ENCODE data around the gene ARHGEF10L.

ARHGEF10L gene

GRCh38 chr1:17606826-17607440, 67.4 kb downstream of the ARHGEF10L start:
- no peaks in the 10 kb centered on the region for H3K36me3 ChIP-seq (ENCODE audit: insufficient read depth, low read length)
- no peak overlapping the region for H3K4me2 ChIP-seq (ENCODE audit: insufficient read depth, low read length)
- H3K79me2 ChIP-seq (ENCODE audit: insufficient read depth, low read length) = no peaks in the 10 kb centered on the region
- no peak overlapping the region for H3K9ac ChIP-seq (ENCODE audit: low read depth, low read length)
- no peaks in the 10 kb centered on the region for H3K4me1 ChIP-seq (ENCODE audit: insufficient read depth, low read length)
- H3K27me3 ChIP-seq (ENCODE audit: insufficient read depth, low read length, poor library complexity) = peaks cover 7% of the 10 kb centered on the region
- TF ChIP-seq CTCF (IDR thresholded peaks at IDR 0.05; ENCODE audit: borderline replicate concordance, extremely low read depth, low read length, poor library complexity, severe bottlenecking) = peak; percentile 88
- TF ChIP-seq EZH2 (IDR thresholded peaks at IDR 0.05; ENCODE audit: borderline replicate concordance, low read depth, low read length, severe bottlenecking) = no peak
- no peak overlapping the region for H3K4me3 ChIP-seq (ENCODE audit: low read depth in 1 of 2, low read length in 2 of 2)
- H2AFZ ChIP-seq (ENCODE audit: low read depth, low read length) = no peak overlapping the region
- H4K20me1 ChIP-seq (ENCODE audit: insufficient read depth, low read length) = peaks cover 5% of the 10 kb centered on the region
- H3K27ac ChIP-seq (ENCODE audit: low read length) = no peak overlapping the region
- H3K9me3 ChIP-seq (ENCODE audit: insufficient read depth, low read length, severe bottlenecking) = no peaks in the 10 kb centered on the region
- ATAC-seq (ENCODE audit: insufficient read depth, low read depth) (no peak; the same call in 2 of the 3 replicates), DNase-seq (peak; percentile 54)

- ATAC-seq (ENCODE audit: insufficient read depth, low read depth) (no peak), DNase-seq (no peak)
- Histone ChIP-seq H3K36me3 (ENCODE audit: insufficient read depth, low read length) (no peaks in the 10 kb centered on the region), H3K9ac (ENCODE audit: low read depth, low read length) (no peak overlapping the region), H3K27ac (ENCODE audit: low read length) (no peak overlapping the region), H4K20me1 (ENCODE audit: insufficient read depth, low read length) (peaks cover 5% of the 10 kb centered on the region), H3K9me3 (ENCODE audit: insufficient read depth, low read length, severe bottlenecking) (no peaks in the 10 kb centered on the region), H3K4me2 (ENCODE audit: insufficient read depth, low read length) (no peak overlapping the region), H3K27me3 (ENCODE audit: insufficient read depth, low read length, poor library complexity) (peaks cover 7% of the 10 kb centered on the region), H3K79me2 (ENCODE audit: insufficient read depth, low read length) (no peaks in the 10 kb centered on the region), H2AFZ (ENCODE audit: low read depth, low read length) (no peak overlapping the region), H3K4me1 (ENCODE audit: insufficient read depth, low read length) (no peaks in the 10 kb centered on the region), H3K4me3 (ENCODE audit: low read depth in 1 of 2, low read length in 2 of 2) (no peak overlapping the region)
- TF ChIP-seq EZH2 (IDR thresholded peaks at IDR 0.05; ENCODE audit: borderline replicate concordance, low read depth, low read length, severe bottlenecking) (no peak), CTCF (IDR thresholded peaks at IDR 0.05; ENCODE audit: borderline replicate concordance, extremely low read depth, low read length, poor library complexity, severe bottlenecking) (no peak)
These were observed 68.4 kb downstream of the ARHGEF10L start for GRCh38 chr1:17607644-17608581.

GRCh38 chr1:17609529-17609928, 70.0 kb downstream of the ARHGEF10L start:
- no peak overlapping the region for H3K4me2 ChIP-seq (ENCODE audit: insufficient read depth, low read length)
- H3K4me1 ChIP-seq (ENCODE audit: insufficient read depth, low read length) = no peaks in the 10 kb centered on the region
- H3K79me2 ChIP-seq (ENCODE audit: insufficient read depth, low read length) = no peaks in the 10 kb centered on the region
- H3K4me3 ChIP-seq (ENCODE audit: low read depth in 1 of 2, low read length in 2 of 2) = no peak overlapping the region
- no peak overlapping the region for H2AFZ ChIP-seq (ENCODE audit: low read depth, low read length)
- H3K36me3 ChIP-seq (ENCODE audit: insufficient read depth, low read length) = no peaks in the 10 kb centered on the region
- no peak for TF ChIP-seq EZH2 (IDR thresholded peaks at IDR 0.05; ENCODE audit: borderline replicate concordance, low read depth, low read length, severe bottlenecking)
- no peak for TF ChIP-seq CTCF (IDR thresholded peaks at IDR 0.05; ENCODE audit: borderline replicate concordance, extremely low read depth, low read length, poor library complexity, severe bottlenecking)
- H3K27ac ChIP-seq (ENCODE audit: low read length) = no peak overlapping the region
- DNase-seq (no peak), ATAC-seq (ENCODE audit: insufficient read depth, low read depth) (no peak)
- peaks cover 5% of the 10 kb centered on the region; the same call in 1 of the 2 replicates for H4K20me1 ChIP-seq (ENCODE audit: insufficient read depth, low read length)
- H3K27me3 ChIP-seq (ENCODE audit: insufficient read depth, low read length, poor library complexity) = peaks cover 9% of the 10 kb centered on the region
- no peaks in the 10 kb centered on the region for H3K9me3 ChIP-seq (ENCODE audit: insufficient read depth, low read length, severe bottlenecking)
- no peak overlapping the region for H3K9ac ChIP-seq (ENCODE audit: low read depth, low read length)
